ENCODE data around the gene HPS5. TPM values are rescaled to one million over a fixed set of nuclear protein-coding genes. Genes with fewer than 3 reads are reported as not detected.
"Not testable (repeated sequence)": the region's sequence is repeated elsewhere in the genome, so short reads cannot be mapped to it uniquely, and the experiment has no call there.

Gene HPS5
- total and polyA plus RNA-seq, 2 of the 4 experiments (the other 2 are of a cell fraction): 7.9 to 28.3 TPM

- Histone ChIP-seq H3K4me2 (ENCODE audit: low read depth, low read length) (no peak overlapping the region), H3K27ac (ENCODE audit: insufficient read depth, low read length) (no peak overlapping the region), H2BK15ac (ENCODE audit: low read depth, low read length) (no peak overlapping the region), H3K14ac (replicated peaks; ENCODE audit: low read depth, low read length) (no peak overlapping the region), H3K18ac (ENCODE audit: low read depth, low read length) (no peak overlapping the region), H2AK5ac (ENCODE audit: low read depth, low read length) (no peak overlapping the region), H3K36me3 (ENCODE audit: control insufficient read depth, insufficient read depth, low read length) (no peaks in the 10 kb centered on the region), H3K4me1 (ENCODE audit: control insufficient read depth, insufficient read depth, low read length) (no peaks in the 10 kb centered on the region), H4K5ac (ENCODE audit: low read depth, low read length) (no peak overlapping the region), H3K9me3 (ENCODE audit: control insufficient read depth, insufficient read depth, low read length) (no peaks in the 10 kb centered on the region), H3K4ac (ENCODE audit: low read depth, low read length) (no peak overlapping the region), H3K4me3 (ENCODE audit: insufficient read depth, low read depth, low read length) (no peak overlapping the region), H3K9ac (ENCODE audit: low read depth, low read length) (no peak overlapping the region), H4K91ac (ENCODE audit: insufficient read depth, low read depth, low read length) (no peak overlapping the region), H2BK120ac (ENCODE audit: low read depth, low read length) (no peak overlapping the region), H3K9me1 (ENCODE audit: insufficient read depth, low read length) (no peaks in the 10 kb centered on the region), H3K23ac (ENCODE audit: low read depth, low read length) (no peak overlapping the region), H4K8ac (ENCODE audit: low read depth in 2 of 2, low read length in 2 of 2) (no peak overlapping the region), H3K56ac (ENCODE audit: extremely low read depth, insufficient read depth, low read length) (no peak overlapping the region), H3K27me3 (ENCODE audit: control insufficient read depth, insufficient read depth, low read length) (peaks cover 8% of the 10 kb centered on the region), H2BK5ac (ENCODE audit: low read depth, low read length, poor library complexity, severe bottlenecking) (no peak overlapping the region), H2BK20ac (ENCODE audit: low read depth, low read length) (no peak overlapping the region), H3K79me1 (ENCODE audit: low read depth in 1 of 2, low read length in 2 of 2) (no peaks in the 10 kb centered on the region), H2AFZ (replicated peaks; ENCODE audit: low read length, poor library complexity) (no peak overlapping the region), H4K20me1 (ENCODE audit: insufficient read depth, low read length) (no peaks in the 10 kb centered on the region), H2AK9ac (replicated peaks; ENCODE audit: low read depth, low read length, poor library complexity) (no peak overlapping the region)
- in situ Hi-C loops (cut with MboI; ENCODE audit: low sequenced_read_pairs): no loop called here
- WGBS, 2 experiments (ENCODE audit: extremely low coverage in 2 of 2, insufficient read length in 1 of 2): 71% methylated on average over 1 of the region's 4 CpGs; no CpG with 5 or more reads in 1 of the 2 experiments
- ChIA-PET CTCF (no interaction called here), POLR2A (ENCODE audit: unreplicated experiment) (no interaction called here)
- BruUV-seq (replicated peaks): no TSS peak
- dilution Hi-C loops (cut with HindIII; ENCODE audit: low sequenced_read_pairs, unreplicated experiment): no loop called here
- intact Hi-C loops (cut with micrococcal nuclease): no loop called here
- ATAC-seq (ENCODE audit: low read depth): no peak
- TF ChIP-seq MAFK (IDR thresholded peaks at IDR 0.05; ENCODE audit: low read depth, low read length) (no peak), CTCF (conservative IDR thresholded peaks at IDR 0.05; ENCODE audit: low read depth, low read length) (no peak), BHLHE40 (IDR thresholded peaks at IDR 0.05; ENCODE audit: low read depth, low read length) (no peak)
- no peak for DNase-seq
Observed at GRCh38 chr11:18270102-18270501, 51.8 kb downstream of the HPS5 start.

- intact Hi-C loops (cut with micrococcal nuclease): not testable (repeated sequence)
Observed at GRCh38 chr11:18269252-18269651, 52.7 kb downstream of the HPS5 start.

More at GRCh38 chr11:18269252-18269651, 52.7 kb downstream of the HPS5 start:
- H2BK5ac ChIP-seq (ENCODE audit: low read depth, low read length, poor library complexity, severe bottlenecking); dilution Hi-C loops (cut with HindIII; ENCODE audit: low sequenced_read_pairs, unreplicated experiment); in situ Hi-C loops (cut with MboI; ENCODE audit: low sequenced_read_pairs); H3K23ac ChIP-seq (ENCODE audit: low read depth, low read length); H3K4me2 ChIP-seq (ENCODE audit: low read depth, low read length); H3K56ac ChIP-seq (ENCODE audit: extremely low read depth, insufficient read depth, low read length); H2BK20ac ChIP-seq (ENCODE audit: low read depth, low read length); CTCF ChIA-PET; H3K4me3 ChIP-seq (ENCODE audit: insufficient read depth, low read depth, low read length); H2BK120ac ChIP-seq (ENCODE audit: low read depth, low read length); H3K14ac ChIP-seq (replicated peaks; ENCODE audit: low read depth, low read length); H2AK5ac ChIP-seq (ENCODE audit: low read depth, low read length); H3K27ac ChIP-seq (ENCODE audit: insufficient read depth, low read length); H2AK9ac ChIP-seq (replicated peaks; ENCODE audit: low read depth, low read length, poor library complexity); H3K36me3 ChIP-seq (ENCODE audit: control insufficient read depth, insufficient read depth, low read length); H2BK15ac ChIP-seq (ENCODE audit: low read depth, low read length); BruUV-seq (replicated peaks); H4K91ac ChIP-seq (ENCODE audit: insufficient read depth, low read depth, low read length); ATAC-seq (ENCODE audit: low read depth); H2AFZ ChIP-seq (replicated peaks; ENCODE audit: low read length, poor library complexity); H3K27me3 ChIP-seq (ENCODE audit: control insufficient read depth, insufficient read depth, low read length); H3K9me1 ChIP-seq (ENCODE audit: insufficient read depth, low read length); H3K9ac ChIP-seq (ENCODE audit: low read depth, low read length); H3K79me1 ChIP-seq (ENCODE audit: low read depth in 1 of 2, low read length in 2 of 2); H3K4me1 ChIP-seq (ENCODE audit: control insufficient read depth, insufficient read depth, low read length); H3K18ac ChIP-seq (ENCODE audit: low read depth, low read length); DNase-seq; H3K4ac ChIP-seq (ENCODE audit: low read depth, low read length); H4K20me1 ChIP-seq (ENCODE audit: insufficient read depth, low read length); H3K9me3 ChIP-seq (ENCODE audit: control insufficient read depth, insufficient read depth, low read length); H4K8ac ChIP-seq (ENCODE audit: low read depth in 2 of 2, low read length in 2 of 2); POLR2A ChIA-PET (ENCODE audit: unreplicated experiment); H4K5ac ChIP-seq (ENCODE audit: low read depth, low read length): not testable (repeated sequence)
- no CpG with 5 or more reads among the region's 5 CpGs for WGBS, 2 experiments (ENCODE audit: extremely low coverage in 2 of 2, insufficient read length in 1 of 2)
